GM20000 (cell line): ENCODE results near the gene XPO1.
"Not testable (repeated sequence)": the region's sequence is repeated elsewhere in the genome, so short reads cannot be mapped to it uniquely, and the experiment has no call there.

Source experiments
- DNase-seq: peaks from one replicate; pipeline ENCODE4 v3.0.0; 2012; ENCODE audit warnings: low spot score
- CTCF ChIP-seq: IDR thresholded peaks from 2 replicates; pipeline ENCODE4 v1.5.1; 2012; ENCODE audit warnings: mild to moderate bottlenecking, control low read depth; ENCODE audit errors: extremely low read depth, missing control alignments

XPO1 gene

GRCh38 chr2:61460163-61460562, 78.0 kb downstream of the XPO1 start:
- DNase-seq: no peak

GRCh38 chr2:61456746-61457420, 81.3 kb downstream of the XPO1 start:
- no peak for DNase-seq
- no peak for TF ChIP-seq CTCF

More at GRCh38 chr2:61460163-61460562, 78.0 kb downstream of the XPO1 start:
- TF ChIP-seq CTCF: no peak

GRCh38 chr2:61456070-61456745, 81.9 kb downstream of the XPO1 start:
- DNase-seq: no peak
- no peak for TF ChIP-seq CTCF

GRCh38 chr2:61454972-61455371, 83.2 kb downstream of the XPO1 start:
- not testable (repeated sequence) for DNase-seq

GRCh38 chr2:61454383-61454782, 83.8 kb downstream of the XPO1 start:
- no peak for TF ChIP-seq CTCF
- DNase-seq: no peak

- no peak for TF ChIP-seq CTCF
- DNase-seq: no peak
These were observed 85.8 kb downstream of the XPO1 start for GRCh38 chr2:61452392-61452791.

- no peak for TF ChIP-seq CTCF
- DNase-seq: no peak
These were observed 87.0 kb downstream of the XPO1 start for GRCh38 chr2:61451178-61451577.

- no peak for TF ChIP-seq CTCF
These were observed 88.0 kb downstream of the XPO1 start for GRCh38 chr2:61450144-61450543.

More at GRCh38 chr2:61450144-61450543, 88.0 kb downstream of the XPO1 start:
- no peak for DNase-seq
